Measurements from ENCODE around the gene PITPNC1.

DNA sequence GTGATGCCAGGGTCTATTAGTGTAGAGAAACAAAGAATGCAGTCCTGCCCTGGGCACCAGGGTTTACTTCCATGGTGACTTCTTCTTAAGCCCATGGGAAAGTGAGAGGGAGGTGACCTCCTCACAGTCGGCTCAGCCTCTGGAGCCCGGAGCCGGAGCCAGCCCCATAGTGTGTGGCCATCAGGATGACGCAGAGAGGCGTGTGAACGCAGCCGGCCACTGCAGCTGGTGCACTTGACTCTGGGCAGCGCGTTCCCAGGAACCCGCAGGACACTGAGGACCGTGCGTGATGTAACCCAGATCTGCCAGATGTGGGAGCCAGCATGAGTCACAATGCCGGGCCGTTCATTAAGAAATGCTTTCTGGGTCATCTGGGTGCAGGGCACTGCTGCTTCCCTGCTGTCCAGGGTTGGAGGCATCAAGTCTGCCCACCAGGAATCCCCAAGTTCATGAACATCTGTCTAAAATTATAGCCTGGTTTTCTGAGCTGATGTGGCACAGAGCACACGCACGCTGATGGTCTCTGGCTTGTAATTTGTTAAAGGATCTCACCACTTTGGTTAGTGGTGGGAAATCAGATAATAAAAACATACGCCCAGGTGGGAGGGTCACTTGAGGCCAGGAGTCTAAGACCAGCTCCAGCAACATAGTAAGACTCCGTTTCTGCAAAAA, 114.1 kb downstream of the PITPNC1 start:
- TF ChIP-seq, protein P1, sequence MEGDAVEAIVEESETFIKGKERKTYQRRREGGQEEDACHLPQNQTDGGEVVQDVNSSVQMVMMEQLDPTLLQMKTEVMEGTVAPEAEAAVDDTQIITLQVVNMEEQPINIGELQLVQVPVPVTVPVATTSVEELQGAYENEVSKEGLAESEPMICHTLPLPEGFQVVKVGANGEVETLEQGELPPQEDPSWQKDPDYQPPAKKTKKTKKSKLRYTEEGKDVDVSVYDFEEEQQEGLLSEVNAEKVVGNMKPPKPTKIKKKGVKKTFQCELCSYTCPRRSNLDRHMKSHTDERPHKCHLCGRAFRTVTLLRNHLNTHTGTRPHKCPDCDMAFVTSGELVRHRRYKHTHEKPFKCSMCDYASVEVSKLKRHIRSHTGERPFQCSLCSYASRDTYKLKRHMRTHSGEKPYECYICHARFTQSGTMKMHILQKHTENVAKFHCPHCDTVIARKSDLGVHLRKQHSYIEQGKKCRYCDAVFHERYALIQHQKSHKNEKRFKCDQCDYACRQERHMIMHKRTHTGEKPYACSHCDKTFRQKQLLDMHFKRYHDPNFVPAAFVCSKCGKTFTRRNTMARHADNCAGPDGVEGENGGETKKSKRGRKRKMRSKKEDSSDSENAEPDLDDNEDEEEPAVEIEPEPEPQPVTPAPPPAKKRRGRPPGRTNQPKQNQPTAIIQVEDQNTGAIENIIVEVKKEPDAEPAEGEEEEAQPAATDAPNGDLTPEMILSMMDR (conservative IDR thresholded peaks at IDR 0.05 in 1 of 2, IDR thresholded peaks at IDR 0.05 in 1 of 2; ENCODE audit: extremely low read depth in 1 of 2, insufficient read depth in 1 of 2, low read depth in 1 of 2, low read length in 2 of 2) = no peak
- TF ChIP-seq EZH2 (IDR thresholded peaks at IDR 0.05; ENCODE audit: borderline replicate concordance, low read length) = no peak
